Smooth muscle cell of the pulmonary artery (primary cell): ENCODE data around the gene PRDX1. TPM values are rescaled to one million over a fixed set of nuclear protein-coding genes. Genes with fewer than 3 reads are reported as not detected.

Experiments
- total RNA-seq: library from RNA; depleted of rRNA; stranded (reverse); fragments of >200 nt; gene quantifications from 2 replicates; pipeline ENCODE4 v1.2.3, GENCODE V29; 2014

The PRDX1 gene
- 350 and 387 TPM in 2 replicates for total RNA-seq

DNA sequence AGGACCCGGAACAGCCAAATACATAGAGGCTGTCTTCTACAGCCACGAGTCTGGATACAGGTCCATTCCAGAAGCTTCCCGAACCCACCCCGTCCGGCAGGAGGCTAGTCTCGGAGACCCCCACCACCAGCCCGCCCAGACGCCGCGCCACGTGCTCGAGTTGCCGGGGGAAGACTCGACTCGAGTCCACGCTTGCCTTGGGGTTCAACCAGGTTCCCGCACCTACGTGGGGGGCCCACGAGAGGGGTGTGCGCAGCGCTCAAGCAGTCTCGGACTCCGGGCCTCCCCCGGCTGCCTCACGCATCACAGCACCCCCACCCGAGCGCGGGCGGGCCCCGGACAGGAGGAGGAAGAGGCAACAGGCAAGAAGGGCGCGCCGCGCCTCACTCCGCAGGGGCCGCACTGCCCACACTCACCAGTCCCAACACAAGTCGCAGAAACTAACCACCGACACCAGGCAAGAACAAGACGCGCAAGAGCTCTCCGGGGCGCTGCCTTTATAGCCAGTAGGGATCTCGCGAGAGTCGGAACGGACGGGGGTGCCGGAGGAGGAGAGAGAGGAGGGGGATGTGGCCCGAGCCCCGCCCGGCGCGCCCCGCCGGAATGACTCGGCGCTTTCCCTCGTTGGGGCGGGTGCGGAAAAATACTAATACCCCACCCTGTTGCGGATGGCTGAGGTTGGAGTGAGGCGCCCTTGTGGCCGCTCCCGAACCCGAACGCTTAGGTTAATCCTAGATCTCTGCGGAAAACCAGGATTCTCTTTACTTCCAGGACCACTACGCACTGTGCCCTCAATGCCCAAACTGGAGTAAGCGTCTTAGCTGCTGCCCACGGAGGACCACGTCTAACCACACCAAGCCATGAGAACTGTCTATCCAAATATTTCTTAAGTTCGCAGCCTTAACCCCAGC lies at the start of gene PRDX1:
TSS of gene PRDX1 (minus strand) at position 472 of the 911 bp plus-strand sequence. CDS start 2,841 bp downstream, outside the sequence.

DNA sequence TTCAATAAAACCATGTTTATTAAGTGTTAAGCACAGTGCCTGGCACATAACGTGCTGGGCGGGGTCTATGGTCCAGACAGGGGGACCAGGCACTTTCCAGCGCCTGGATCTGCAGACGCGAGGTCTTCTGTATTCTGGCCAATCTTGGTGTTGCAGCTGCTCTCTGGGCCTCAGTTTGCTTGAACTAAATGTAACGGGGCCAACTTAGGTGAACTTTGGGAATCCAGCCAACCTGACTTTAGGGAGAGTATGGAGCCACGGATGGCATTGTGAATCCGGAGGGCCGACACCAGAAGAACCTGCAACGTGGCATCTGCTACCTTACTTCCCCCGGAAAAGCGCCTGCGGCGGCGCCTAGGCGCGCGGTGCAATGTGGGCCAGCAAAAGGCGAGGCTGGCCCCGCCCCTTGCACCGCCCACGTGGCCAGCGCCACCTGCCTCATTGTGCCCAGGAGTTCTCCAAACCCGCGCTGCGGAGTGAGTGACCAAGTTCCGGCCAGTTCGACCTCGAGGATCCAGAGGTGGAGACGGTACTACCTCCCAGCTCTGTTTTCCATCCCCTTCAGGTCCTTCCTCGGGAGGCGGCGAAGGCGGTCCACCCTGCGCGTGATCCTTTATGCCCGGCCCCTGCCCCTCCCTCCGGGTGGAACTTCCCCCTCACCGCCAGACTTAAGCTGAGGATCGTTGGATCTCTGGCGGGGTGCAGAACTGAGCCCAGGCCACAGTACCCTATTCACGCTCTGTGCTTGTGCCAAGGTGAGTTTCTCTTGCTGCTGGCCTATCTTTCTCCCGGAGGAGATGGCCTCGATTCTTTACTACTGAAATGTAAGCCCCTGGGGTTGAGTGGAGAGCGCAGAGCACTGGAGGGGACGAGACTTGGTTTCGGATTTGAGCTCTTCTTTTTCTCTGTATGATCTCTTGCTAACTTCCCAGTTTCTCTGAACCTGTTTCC lies 29.0 kb upstream of the PRDX1 start, which contains the start of gene AKR1A1:
TSS of gene AKR1A1 (plus strand) at position 426 of the 951 bp plus-strand sequence. CDS start 10,969 bp downstream, outside the sequence.

DNA sequence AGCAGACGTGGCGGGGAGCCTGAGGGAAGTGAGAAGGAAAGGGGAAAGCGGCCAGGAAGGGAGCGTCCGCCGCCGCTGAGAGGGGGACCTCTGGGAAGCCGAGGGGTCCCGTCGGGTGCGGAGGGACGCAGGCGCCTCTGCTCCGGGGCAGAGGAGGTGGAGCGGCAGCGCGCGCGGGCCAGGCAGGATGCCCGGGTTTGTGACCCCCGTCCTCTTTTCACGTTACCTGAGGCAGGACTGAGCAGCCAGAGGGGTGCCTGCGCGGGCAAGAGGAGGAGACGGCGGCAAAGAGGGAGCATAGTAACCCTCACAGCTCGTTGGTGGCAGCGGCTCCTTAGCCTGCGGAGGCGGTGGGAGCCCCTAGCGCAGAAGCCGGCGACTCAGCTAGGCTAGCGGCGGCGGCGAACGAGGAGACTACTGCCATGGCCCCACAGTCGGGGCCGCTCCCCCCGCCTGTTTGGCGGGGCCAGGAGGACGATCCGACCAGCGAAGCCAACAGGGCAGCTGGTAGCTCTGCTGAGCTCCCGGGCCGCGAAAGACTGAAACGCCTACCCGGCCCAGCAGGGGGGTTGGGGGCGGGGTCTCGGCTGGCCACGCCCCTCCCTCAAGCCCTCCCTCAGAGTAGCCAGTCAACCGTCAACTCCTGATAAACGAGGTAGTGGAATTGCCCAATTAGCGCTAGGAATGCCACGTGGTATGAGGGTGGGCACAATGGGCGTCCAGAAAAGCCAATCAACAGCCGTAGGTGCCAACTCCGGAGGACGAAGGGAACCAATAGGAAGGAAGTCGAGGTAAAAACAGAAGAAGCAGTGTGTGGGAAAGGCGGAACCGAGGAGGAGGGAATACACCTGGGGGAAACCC lies 30.8 kb downstream of the PRDX1 start, which contains the start of gene TESK2:
TSS of gene TESK2 (minus strand) at position 538 of the 861 bp plus-strand sequence. CDS start 33,378 bp downstream, outside the sequence.

Other genes with a start within 250 kb of the PRDX1 start
- 0.33 and 0.86 TPM in 2 replicates for gene HPDL, start 195.0 kb downstream of the PRDX1 start, total RNA-seq
- 7.6 and 7.8 TPM in 2 replicates for gene TOE1, start 181.7 kb downstream of the PRDX1 start, total RNA-seq
- gene MUTYH, start 181.4 kb downstream of the PRDX1 start, total RNA-seq, result 8.7 and 12.1 TPM in 2 replicates
- gene TESK2, start 30.7 kb downstream of the PRDX1 start, total RNA-seq, result 1.3 and 4.9 TPM in 2 replicates
- 0.59 and 0.78 TPM in 2 replicates for gene CCDC163, start 21.8 kb downstream of the PRDX1 start, total RNA-seq
- 2.9 and 3.3 TPM in 2 replicates for gene MMACHC, start 21.6 kb downstream of the PRDX1 start, total RNA-seq
- 113 and 120 TPM in 2 replicates for gene AKR1A1, start 28.9 kb upstream of the PRDX1 start, total RNA-seq
- 15.3 and 23.1 TPM in 2 replicates for gene NASP, start 62.2 kb upstream of the PRDX1 start, total RNA-seq
- 1.0 and 1.2 TPM in 2 replicates for gene CCDC17, start 102.2 kb upstream of the PRDX1 start, total RNA-seq
- gene GPBP1L1, start 164.6 kb upstream of the PRDX1 start, total RNA-seq, result 72.1 and 80.4 TPM in 2 replicates
- gene TMEM69, start 166.3 kb upstream of the PRDX1 start, total RNA-seq, result 7.6 and 10.5 TPM in 2 replicates
- 13.7 and 16.0 TPM in 2 replicates for gene IPP, start 228.8 kb upstream of the PRDX1 start, total RNA-seq